IMR-90 (cell line): ENCODE data around the gene SEL1L2. TPM values are rescaled to one million over a fixed set of nuclear protein-coding genes. Genes with fewer than 3 reads are reported as not detected.

ENCODE experiments used
- ATAC-seq: fragments of 200-7000 bp; cut with Tn5 transposase; 2 replicates; pipeline ENCODE4 v1.9.1; 2020; ENCODE audit warnings: low read depth, mild to moderate bottlenecking, moderate library complexity
- BruUV-seq: library from RNA; stranded (reverse); fragments of 400-500 nt; replicated peaks from 2 replicates; lab custom pipeline; 2021; lab: Mats Ljungman, UMichigan
- CTCF ChIA-PET: fragments of 300-600 bp; formaldehyde crosslinking; extraction: SDS; loops from one replicate; lab custom pipeline; 2021; ENCODE audit warnings: antibody characterized with exemption; lab: Yijun Ruan, JAX
- POLR2A ChIA-PET: fragments of 300-600 bp; sonication (Branson Sonifier 250); formaldehyde crosslinking; loops from one replicate; lab custom pipeline; 2022; ENCODE audit warnings: antibody characterized with exemption; ENCODE audit not compliant: unreplicated experiment; lab: Charles Lee
- DNase-seq: peaks from one replicate; pipeline ENCODE4 v3.0.0; 2013
- H2AFZ ChIP-seq: replicated peaks from 2 replicates; pipeline ENCODE3; 2013; ENCODE audit warnings: low read length, mild to moderate bottlenecking; ENCODE audit not compliant: poor library complexity
- H2AK5ac ChIP-seq: 2 replicates; pipeline ENCODE4 v1.6.1; 2013; ENCODE audit warnings: low read depth, low read length, inconsistent platforms
- H2AK9ac ChIP-seq: replicated peaks from 2 replicates; pipeline ENCODE3; 2013; ENCODE audit warnings: mild to moderate bottlenecking, low read depth, low read length, moderate library complexity; ENCODE audit not compliant: poor library complexity
- H2BK120ac ChIP-seq: 2 replicates; pipeline ENCODE4 v1.6.1; 2013; ENCODE audit warnings: low read depth, low read length, inconsistent platforms
- H2BK15ac ChIP-seq: 3 replicates; pipeline ENCODE4 v1.6.1; 2013; ENCODE audit warnings: low read depth, low read length, inconsistent platforms
- H2BK20ac ChIP-seq: 2 replicates; pipeline ENCODE4 v1.6.1; 2013; ENCODE audit warnings: low read depth, mild to moderate bottlenecking, inconsistent platforms, low read length, moderate library complexity
- H2BK5ac ChIP-seq: 2 replicates; pipeline ENCODE4 v1.6.1; 2013; ENCODE audit warnings: mild to moderate bottlenecking, low read depth, low read length, inconsistent platforms; ENCODE audit not compliant: poor library complexity, severe bottlenecking
- H3K14ac ChIP-seq: replicated peaks from 2 replicates; pipeline ENCODE4 v1.6.1; 2013; ENCODE audit warnings: low read depth, low read length, inconsistent platforms
- H3K18ac ChIP-seq: 2 replicates; pipeline ENCODE4 v1.6.1; 2013; ENCODE audit warnings: low read depth, low read length, control low read depth
- H3K23ac ChIP-seq: 2 replicates; pipeline ENCODE4 v1.6.1; 2013; ENCODE audit warnings: low read depth, low read length, inconsistent platforms
- H3K27ac ChIP-seq: 2 replicates; pipeline ENCODE4 v1.5.1; 2013; ENCODE audit warnings: mild to moderate bottlenecking, control low read depth, low read length; ENCODE audit not compliant: insufficient read depth
- H3K27me3 ChIP-seq: 2 replicates; pipeline ENCODE4 v1.6.1; 2013; ENCODE audit warnings: low read length; ENCODE audit not compliant: control insufficient read depth, insufficient read depth
- H3K36me3 ChIP-seq: 2 replicates; pipeline ENCODE4 v1.6.1; 2013; ENCODE audit warnings: low read length, mixed read lengths; ENCODE audit not compliant: control insufficient read depth, insufficient read depth
- H3K4ac ChIP-seq: 2 replicates; pipeline ENCODE4 v1.6.1; 2013; ENCODE audit warnings: low read depth, low read length, inconsistent platforms
- H3K4me1 ChIP-seq: 2 replicates; pipeline ENCODE4 v1.6.1; 2013; ENCODE audit warnings: low read length, mixed read lengths; ENCODE audit not compliant: control insufficient read depth, insufficient read depth
- H3K4me2 ChIP-seq: 2 replicates; pipeline ENCODE4 v1.6.1; 2013; ENCODE audit warnings: low read depth, mild to moderate bottlenecking, control low read depth, low read length, moderate library complexity
- H3K4me3 ChIP-seq: 2 replicates; pipeline ENCODE4 v1.5.1; 2013; ENCODE audit warnings: low read depth, mild to moderate bottlenecking, control low read depth, low read length, moderate library complexity; ENCODE audit not compliant: insufficient read depth
- H3K56ac ChIP-seq: 2 replicates; pipeline ENCODE4 v1.6.1; 2013; ENCODE audit warnings: low read length, inconsistent platforms; ENCODE audit not compliant: insufficient read depth; ENCODE audit errors: extremely low read depth
- H3K79me1 ChIP-seq, 2 experiments: 2 replicates each; pipeline ENCODE4 v1.6.1; 2013; ENCODE audit warnings: low read length in 2 of 2, inconsistent platforms in 1 of 2, low read depth in 1 of 2
- H3K9ac ChIP-seq: 2 replicates; pipeline ENCODE4 v1.6.1; 2013; ENCODE audit warnings: low read depth, low read length, control low read depth
- H3K9me1 ChIP-seq: 2 replicates; pipeline ENCODE4 v1.6.1; 2013; ENCODE audit warnings: low read length, inconsistent platforms; ENCODE audit not compliant: insufficient read depth
- H3K9me3 ChIP-seq: 2 replicates; pipeline ENCODE4 v1.6.1; 2013; ENCODE audit warnings: low read length; ENCODE audit not compliant: control insufficient read depth, insufficient read depth
- H4K20me1 ChIP-seq: 2 replicates; pipeline ENCODE4 v1.6.1; 2013; ENCODE audit warnings: low read length, inconsistent platforms; ENCODE audit not compliant: insufficient read depth
- H4K5ac ChIP-seq: 2 replicates; pipeline ENCODE4 v1.6.1; 2013; ENCODE audit warnings: mild to moderate bottlenecking, low read depth, low read length, control low read depth
- H4K8ac ChIP-seq, 2 experiments: 2 replicates each; pipeline ENCODE4 v1.6.1; 2013; ENCODE audit warnings: low read depth in 2 of 2, low read length in 2 of 2, control low read depth in 1 of 2, inconsistent platforms in 1 of 2
- H4K91ac ChIP-seq: 2 replicates; pipeline ENCODE4 v1.6.1; 2013; ENCODE audit warnings: low read depth, low read length, inconsistent platforms; ENCODE audit not compliant: insufficient read depth
- BHLHE40 ChIP-seq: fragments of 150-350 bp; IDR thresholded peaks from 2 replicates; pipeline ENCODE4 v1.6.1; 2016; ENCODE audit warnings: mild to moderate bottlenecking, low read depth, low read length
- CEBPB ChIP-seq: IDR thresholded peaks from 2 replicates; pipeline ENCODE4 v1.6.1; 2012; ENCODE audit warnings: low read depth, low read length, improper control_type of control experiment
- CHD1 ChIP-seq: IDR thresholded peaks from 2 replicates; pipeline ENCODE4 v1.6.1; 2012; ENCODE audit warnings: low read depth, low read length, improper control_type of control experiment
- ELK1 ChIP-seq: fragments of 150-350 bp; IDR thresholded peaks from 2 replicates; pipeline ENCODE4 v1.6.1; 2016; ENCODE audit warnings: low read depth, mild to moderate bottlenecking, low read length, moderate library complexity, borderline replicate concordance
- MAFK ChIP-seq: IDR thresholded peaks from 2 replicates; pipeline ENCODE4 v1.6.1; 2012; ENCODE audit warnings: low read depth, low read length, improper control_type of control experiment
- MXI1 ChIP-seq: IDR thresholded peaks from 2 replicates; pipeline ENCODE4 v1.6.1; 2012; ENCODE audit warnings: low read depth, mild to moderate bottlenecking, low read length, moderate library complexity, borderline replicate concordance
- NFE2L2 ChIP-seq: fragments of 150-350 bp; IDR thresholded peaks from 2 replicates; pipeline ENCODE4 v1.6.1; 2016; ENCODE audit warnings: low read depth, mild to moderate bottlenecking, low read length
- POLR2A ChIP-seq: IDR thresholded peaks from 2 replicates; pipeline ENCODE4 v1.6.1; 2012; ENCODE audit warnings: mild to moderate bottlenecking, low read depth, low read length
- RAD21 ChIP-seq: IDR thresholded peaks from 2 replicates; pipeline ENCODE4 v1.6.1; 2012; ENCODE audit warnings: low read length, improper control_type of control experiment
- RCOR1 ChIP-seq: IDR thresholded peaks from 2 replicates; pipeline ENCODE4 v1.6.1; 2012; ENCODE audit warnings: mild to moderate bottlenecking, low read length, improper control_type of control experiment; ENCODE audit not compliant: insufficient replicate concordance
- WGBS, 2 experiments: methylation state at CpG; one replicate each; pipeline versions ENCODE4 v1.1.5 to v1.1.7; 2013; ENCODE audit warnings: missing lambda C conversion rate in 2 of 2; ENCODE audit not compliant: insufficient read length in 1 of 2; ENCODE audit errors: extremely low coverage in 2 of 2; 5-methylcytosine and 5-hydroxymethylcytosine counted together
- dilution Hi-C: fragments of 300-500 bp; cut with HindIII; formaldehyde crosslinking; loops from one replicate; pipeline ENCODE4 v1.14.3; 2018; ENCODE audit warnings: low sequenced_read_pairs; ENCODE audit not compliant: unreplicated experiment
- in situ Hi-C: fragments of 300-500 bp; cut with MboI; formaldehyde crosslinking; loops from 3 replicates; pipeline ENCODE4 v1.14.3; 2019; ENCODE audit warnings: low sequenced_read_pairs, inconsistent platforms, mixed read lengths
- intact Hi-C: fragments of 100-400 bp; cut with micrococcal nuclease; formaldehyde crosslinking; loops from 2 replicates; pipeline ENCODE4 v1.10.0; 2022
- polyA plus RNA-seq, 3 experiments: library from polyadenylated mRNA; depleted of rRNA; stranded (reverse); fragments of >200 nt; gene quantifications; 2 replicates each; pipeline ENCODE4 v1.2.3, GENCODE V29; 2012; ENCODE audit warnings: low replicate concordance in 1 of 3
- total RNA-seq: library from RNA; depleted of rRNA; stranded (reverse); fragments of >200 nt; gene quantifications from 2 replicates; pipeline ENCODE4 v1.2.3, GENCODE V29; 2012
- TF ChIP-seq, protein P1 (sequence below): fragments of 150-350 bp; IDR thresholded peaks from 2 replicates; pipeline ENCODE4 v1.6.1; 2017; ENCODE audit warnings: mild to moderate bottlenecking, antibody characterized with exemption, low read length, low read depth
- TF ChIP-seq, protein P2 (sequence below): conservative IDR thresholded peaks from 2 replicates; pipeline ENCODE4 v1.5.1; 2012; ENCODE audit warnings: mild to moderate bottlenecking, low read depth, low read length, improper control_type of control experiment

SEL1L2 gene
- total and polyA plus RNA-seq, 2 of the 4 experiments (the other 2 are of a cell fraction), result not detected

- ATAC-seq (no peak), DNase-seq (no peak)
- Histone ChIP-seq H3K9me1 (no peaks in the 10 kb centered on the region), H4K91ac (no peak overlapping the region), H3K9me3 (peaks cover 2% of the 10 kb centered on the region; the same call in 1 of the 2 replicates), H3K4ac (no peak overlapping the region), H2BK20ac (no peak overlapping the region), H3K27ac (no peak overlapping the region), H3K27me3 (no peaks in the 10 kb centered on the region), H3K14ac (no peak overlapping the region), H3K9ac (no peak overlapping the region), H3K4me3 (no peak overlapping the region), H3K36me3 (no peaks in the 10 kb centered on the region), H2BK15ac (no peak overlapping the region), H2AK5ac (no peak overlapping the region), H3K23ac (no peak overlapping the region), H4K20me1 (no peaks in the 10 kb centered on the region), H4K8ac (no peak overlapping the region), H3K56ac (no peak overlapping the region), H2BK5ac (no peak overlapping the region), H3K4me2 (no peak overlapping the region), H3K4me1 (no peaks in the 10 kb centered on the region), H4K5ac (no peak overlapping the region), H2AK9ac (no peak overlapping the region), H2BK120ac (no peak overlapping the region), H3K18ac (no peak overlapping the region), H3K79me1 (no peaks in the 10 kb centered on the region), H2AFZ (no peak overlapping the region)
- BruUV-seq, result no TSS peak
- ChIA-PET POLR2A (no interaction called here), CTCF (no interaction called here)
- in situ Hi-C loops, result no loop called here
- dilution Hi-C loops, result no loop called here
- intact Hi-C loops, result no loop called here
- TF ChIP-seq NFE2L2, result no peak
- TF ChIP-seq, protein P1, sequence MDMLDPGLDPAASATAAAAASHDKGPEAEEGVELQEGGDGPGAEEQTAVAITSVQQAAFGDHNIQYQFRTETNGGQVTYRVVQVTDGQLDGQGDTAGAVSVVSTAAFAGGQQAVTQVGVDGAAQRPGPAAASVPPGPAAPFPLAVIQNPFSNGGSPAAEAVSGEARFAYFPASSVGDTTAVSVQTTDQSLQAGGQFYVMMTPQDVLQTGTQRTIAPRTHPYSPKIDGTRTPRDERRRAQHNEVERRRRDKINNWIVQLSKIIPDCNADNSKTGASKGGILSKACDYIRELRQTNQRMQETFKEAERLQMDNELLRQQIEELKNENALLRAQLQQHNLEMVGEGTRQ, result no peak
- TF ChIP-seq CEBPB, result no peak
- TF ChIP-seq MAFK, result no peak
- TF ChIP-seq ELK1, result no peak
- TF ChIP-seq RAD21, result no peak
- no peak for TF ChIP-seq MXI1
- TF ChIP-seq BHLHE40, result no peak
- no peak for TF ChIP-seq POLR2A
- TF ChIP-seq RCOR1, result no peak
- TF ChIP-seq, protein P2, sequence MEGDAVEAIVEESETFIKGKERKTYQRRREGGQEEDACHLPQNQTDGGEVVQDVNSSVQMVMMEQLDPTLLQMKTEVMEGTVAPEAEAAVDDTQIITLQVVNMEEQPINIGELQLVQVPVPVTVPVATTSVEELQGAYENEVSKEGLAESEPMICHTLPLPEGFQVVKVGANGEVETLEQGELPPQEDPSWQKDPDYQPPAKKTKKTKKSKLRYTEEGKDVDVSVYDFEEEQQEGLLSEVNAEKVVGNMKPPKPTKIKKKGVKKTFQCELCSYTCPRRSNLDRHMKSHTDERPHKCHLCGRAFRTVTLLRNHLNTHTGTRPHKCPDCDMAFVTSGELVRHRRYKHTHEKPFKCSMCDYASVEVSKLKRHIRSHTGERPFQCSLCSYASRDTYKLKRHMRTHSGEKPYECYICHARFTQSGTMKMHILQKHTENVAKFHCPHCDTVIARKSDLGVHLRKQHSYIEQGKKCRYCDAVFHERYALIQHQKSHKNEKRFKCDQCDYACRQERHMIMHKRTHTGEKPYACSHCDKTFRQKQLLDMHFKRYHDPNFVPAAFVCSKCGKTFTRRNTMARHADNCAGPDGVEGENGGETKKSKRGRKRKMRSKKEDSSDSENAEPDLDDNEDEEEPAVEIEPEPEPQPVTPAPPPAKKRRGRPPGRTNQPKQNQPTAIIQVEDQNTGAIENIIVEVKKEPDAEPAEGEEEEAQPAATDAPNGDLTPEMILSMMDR, result no peak
- no peak for TF ChIP-seq CHD1
- WGBS, 2 experiments, result no CpG with 5 or more reads among the region's 1 CpG
Measured at GRCh38 chr20:14000917-14001316, 10.5 kb upstream of the SEL1L2 start.
